ENCODE results near the gene ABCB9.

DNA sequence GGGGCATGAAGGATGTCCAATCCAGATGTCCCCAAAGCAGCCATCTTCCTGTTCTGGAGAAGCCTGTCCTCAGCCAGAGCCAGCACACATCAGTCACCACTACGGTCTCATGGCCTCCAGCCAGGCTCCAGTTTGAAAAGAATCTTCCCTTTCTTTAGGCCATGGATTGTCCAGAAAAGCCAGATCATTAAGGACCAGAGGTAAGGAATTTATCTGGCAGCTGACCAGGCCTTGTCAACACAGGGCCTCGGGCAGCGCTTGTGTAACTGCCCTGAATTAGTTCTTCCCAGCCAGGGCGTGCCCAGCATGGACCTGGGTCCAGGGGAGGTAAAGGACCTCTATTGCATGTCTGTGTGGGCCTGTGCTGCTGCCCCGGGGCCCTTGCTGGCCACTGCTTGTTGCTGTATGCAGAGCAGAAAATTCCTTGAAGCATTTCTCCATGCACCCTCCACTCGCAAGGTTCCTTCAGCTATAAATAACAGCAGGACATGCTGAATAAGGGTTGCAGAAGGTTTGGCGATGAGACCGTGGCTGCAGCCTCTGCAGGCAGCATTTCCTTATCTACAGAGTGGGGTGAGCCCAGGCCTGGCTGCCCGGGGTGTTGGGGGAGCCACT is 48.6 kb downstream of the ABCB9 start:
- TF ChIP-seq, protein P1, sequence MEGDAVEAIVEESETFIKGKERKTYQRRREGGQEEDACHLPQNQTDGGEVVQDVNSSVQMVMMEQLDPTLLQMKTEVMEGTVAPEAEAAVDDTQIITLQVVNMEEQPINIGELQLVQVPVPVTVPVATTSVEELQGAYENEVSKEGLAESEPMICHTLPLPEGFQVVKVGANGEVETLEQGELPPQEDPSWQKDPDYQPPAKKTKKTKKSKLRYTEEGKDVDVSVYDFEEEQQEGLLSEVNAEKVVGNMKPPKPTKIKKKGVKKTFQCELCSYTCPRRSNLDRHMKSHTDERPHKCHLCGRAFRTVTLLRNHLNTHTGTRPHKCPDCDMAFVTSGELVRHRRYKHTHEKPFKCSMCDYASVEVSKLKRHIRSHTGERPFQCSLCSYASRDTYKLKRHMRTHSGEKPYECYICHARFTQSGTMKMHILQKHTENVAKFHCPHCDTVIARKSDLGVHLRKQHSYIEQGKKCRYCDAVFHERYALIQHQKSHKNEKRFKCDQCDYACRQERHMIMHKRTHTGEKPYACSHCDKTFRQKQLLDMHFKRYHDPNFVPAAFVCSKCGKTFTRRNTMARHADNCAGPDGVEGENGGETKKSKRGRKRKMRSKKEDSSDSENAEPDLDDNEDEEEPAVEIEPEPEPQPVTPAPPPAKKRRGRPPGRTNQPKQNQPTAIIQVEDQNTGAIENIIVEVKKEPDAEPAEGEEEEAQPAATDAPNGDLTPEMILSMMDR (conservative IDR thresholded peaks at IDR 0.05): no peak
- no peak for TF ChIP-seq ZFX (IDR thresholded peaks at IDR 0.05)

Measured in C4-2B (cell line).